Lower leg skin (tissue), 3 donors: ENCODE results near the gene KIDINS220.

Experiments
- CTCF ChIP-seq, 3 donors: fragments of 450-650 bp; IDR thresholded peaks; one replicate each; pipeline ENCODE4 v1.5.1; 2016; ENCODE audit warnings: antibody characterized with exemption in 3 of 3, mild to moderate bottlenecking in 3 of 3, moderate library complexity in 2 of 3
- POLR2A ChIP-seq, 2 donors: fragments of 450-650 bp; IDR thresholded peaks; one replicate each; pipeline ENCODE4 v1.6.1; 2016 to 2017; ENCODE audit warnings: antibody characterized with exemption in 2 of 2, mild to moderate bottlenecking in 1 of 2, moderate library complexity in 1 of 2

DNA sequence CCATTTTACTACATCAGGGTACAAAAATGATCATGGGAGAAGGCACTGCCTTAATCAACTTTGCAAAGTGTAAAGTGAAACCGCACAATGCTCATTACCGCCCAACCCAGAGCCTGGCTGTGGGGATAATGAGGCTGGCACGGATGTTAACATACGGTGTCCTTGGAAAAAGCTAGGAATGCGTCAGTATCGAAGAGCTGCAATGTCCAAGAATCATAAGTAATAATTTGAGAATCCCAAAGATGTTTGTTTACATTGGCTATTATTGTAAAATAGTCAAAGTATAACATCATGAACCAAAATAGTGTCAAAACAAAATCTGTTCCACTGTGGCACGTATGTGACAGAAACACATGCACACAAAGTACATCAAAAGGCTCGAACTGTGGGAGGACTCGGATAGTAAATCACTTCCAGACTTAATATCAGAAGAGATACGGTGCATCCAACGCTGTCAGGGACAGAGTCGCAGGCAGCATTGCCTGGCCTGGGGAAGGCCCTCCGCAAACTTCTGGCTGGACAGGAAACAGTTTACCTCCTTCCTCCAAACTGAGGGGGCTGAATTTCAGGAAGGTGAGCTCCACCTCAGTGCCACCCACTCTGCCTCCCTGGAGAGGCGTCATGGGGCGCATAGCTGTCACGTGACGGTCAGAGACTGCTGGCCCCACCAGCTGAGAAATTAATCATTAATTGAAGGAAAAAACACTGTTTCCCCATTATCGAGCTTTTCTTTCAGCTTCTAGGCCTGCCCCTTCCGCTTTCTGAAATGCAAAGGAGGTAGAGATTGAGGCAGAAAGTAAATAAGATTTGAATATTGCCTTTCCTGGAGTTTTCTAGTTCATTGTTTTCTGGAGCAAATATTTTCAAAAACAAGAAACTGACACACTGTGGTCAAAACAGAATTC lies 157.3 kb downstream of the KIDINS220 start:
- TF ChIP-seq CTCF (IDR thresholded peaks at IDR 0.05), result no peak
- no peak for TF ChIP-seq POLR2A (IDR thresholded peaks at IDR 0.05)
